HG03442 (cell line): ENCODE measurements around the gene C10orf95.
"Not testable (repeated sequence)": the region's sequence is repeated elsewhere in the genome, so short reads cannot be mapped to it uniquely, and the experiment has no call there.

ENCODE experiments used
- ATAC-seq: cut with Tn5 transposase; IDR thresholded peaks from one replicate; pipeline ENCODE4 v1.9.1; 2021; ENCODE audit warnings: mild to moderate bottlenecking, moderate library complexity; ENCODE audit not compliant: unreplicated experiment

C10orf95 gene

DNA sequence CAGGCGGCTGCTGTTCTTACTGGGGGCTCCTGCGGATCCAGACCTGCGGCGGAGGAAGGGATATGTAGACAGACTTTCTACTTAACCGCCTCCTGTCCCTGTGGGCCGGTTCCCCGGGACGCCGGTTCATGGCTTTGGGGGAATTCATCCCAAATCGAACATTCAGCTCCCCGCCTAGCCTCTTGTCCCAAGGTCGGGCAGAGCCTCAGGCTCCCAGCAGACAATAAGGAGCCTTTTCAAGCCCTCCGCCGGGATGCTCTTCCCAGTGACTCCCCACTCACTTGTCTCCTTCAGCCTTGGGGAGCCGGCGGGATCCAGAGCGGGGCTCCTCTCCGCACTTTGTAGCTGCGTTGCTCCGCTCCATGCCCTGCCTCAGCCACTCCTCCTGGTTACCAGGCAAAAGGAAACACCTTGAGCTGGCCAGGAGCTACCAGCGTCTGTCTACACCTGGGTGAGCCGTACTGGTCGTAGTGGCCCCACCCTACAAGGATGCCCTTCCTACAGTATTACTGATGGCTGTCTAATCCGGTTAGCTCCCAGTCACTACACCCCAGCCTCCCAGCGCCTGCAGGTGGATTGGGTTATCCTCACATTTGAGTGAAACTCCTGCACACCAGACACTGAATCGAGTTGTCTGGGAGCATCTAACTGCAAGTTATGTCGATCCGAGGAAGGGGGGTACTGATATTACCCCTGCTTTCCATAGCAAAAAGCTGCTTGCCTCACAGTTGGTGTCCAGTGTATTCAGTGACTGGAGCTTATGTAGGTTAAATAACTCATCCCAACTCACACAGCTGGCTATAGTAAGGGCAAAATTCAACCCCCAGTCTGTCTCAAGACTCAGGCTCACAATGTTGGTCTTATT, at the start of gene C10orf95:
TSS of gene C10orf95 (minus strand) at position 439 of the 865 bp plus-strand sequence. CDS start 450 bp downstream, outside the sequence.
- no peak for ATAC-seq

- not testable (repeated sequence) for ATAC-seq
Observed at GRCh38 chr10:102500686-102501085, 49.3 kb upstream of the C10orf95 start.

DNA sequence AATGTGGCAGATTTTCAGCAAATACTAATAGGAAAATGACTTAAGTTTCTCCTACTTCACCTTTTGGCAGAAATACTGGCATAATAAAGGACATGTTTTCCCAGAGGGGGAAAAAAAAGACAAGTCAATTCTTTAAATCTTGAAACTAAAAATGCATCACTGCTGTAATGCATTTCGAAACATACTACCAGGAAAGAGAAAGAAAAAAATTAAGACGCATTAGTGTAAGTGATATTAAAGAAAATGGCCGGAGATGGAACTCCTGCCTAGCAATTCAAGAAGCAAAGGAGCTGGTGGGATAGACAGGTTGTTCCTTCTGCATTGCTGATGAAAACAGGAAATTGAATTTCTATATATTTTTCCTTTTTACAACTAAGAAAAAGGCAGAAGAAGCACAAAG, 48.0 kb upstream of the C10orf95 start:
- ATAC-seq: no peak

DNA sequence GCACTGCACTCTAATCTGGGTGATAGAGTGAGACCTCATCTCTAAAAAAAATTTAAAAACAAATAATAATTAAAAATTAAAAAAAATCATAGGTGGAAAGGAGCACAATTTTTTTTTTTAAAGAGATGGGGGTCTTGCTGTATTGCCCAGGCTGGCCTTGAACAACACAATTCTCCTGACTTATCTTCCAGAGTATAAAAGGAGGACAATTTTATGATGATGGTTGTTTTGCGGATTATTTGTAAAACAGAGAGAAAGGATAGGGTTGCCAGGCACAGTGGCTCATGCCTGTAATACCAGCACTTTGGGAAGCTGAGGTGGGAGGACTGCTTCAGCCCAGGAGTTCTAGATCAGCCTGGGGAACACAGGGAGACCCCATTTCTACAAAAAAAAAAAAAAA, 46.2 kb upstream of the C10orf95 start:
- ATAC-seq: no peak

GRCh38 chr10:102493771-102494170, 42.4 kb upstream of the C10orf95 start:
- no peak for ATAC-seq

- no peak for ATAC-seq
Observed at GRCh38 chr10:102492983-102493382, 41.6 kb upstream of the C10orf95 start.

GRCh38 chr10:102492344-102492939, 41.1 kb upstream of the C10orf95 start:
- ATAC-seq: no peak

DNA sequence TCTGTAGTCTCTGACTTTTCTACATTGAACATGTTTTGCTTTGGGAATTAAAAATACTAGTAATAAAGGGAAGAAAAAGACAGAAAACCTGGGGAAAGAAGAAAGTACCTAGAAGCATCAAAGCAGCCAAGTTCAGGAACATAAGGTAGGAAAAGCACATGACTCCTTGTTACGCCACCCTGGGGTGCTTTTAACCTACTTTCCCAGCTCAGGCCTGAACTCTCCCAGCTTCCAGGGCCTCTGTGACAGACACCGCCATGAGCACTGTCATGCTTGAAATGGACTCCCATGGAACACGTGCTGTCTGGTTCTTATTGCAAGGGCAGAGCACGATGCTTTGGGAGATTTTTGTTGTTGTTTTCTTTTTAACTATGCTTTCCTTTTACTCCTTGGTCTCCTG, 39.8 kb upstream of the C10orf95 start:
- no peak for ATAC-seq

- no peak for ATAC-seq
Observed at GRCh38 chr10:102485093-102485784, 33.9 kb upstream of the C10orf95 start.

- ATAC-seq: no peak
Observed at GRCh38 chr10:102484021-102484420, 32.7 kb upstream of the C10orf95 start.

- no peak for ATAC-seq
Observed at GRCh38 chr10:102480396-102480795, 29.1 kb upstream of the C10orf95 start.

- ATAC-seq: no peak
Observed at GRCh38 chr10:102479651-102480050, 28.3 kb upstream of the C10orf95 start.

GRCh38 chr10:102476466-102477141, 25.3 kb upstream of the C10orf95 start:
- no peak for ATAC-seq

DNA sequence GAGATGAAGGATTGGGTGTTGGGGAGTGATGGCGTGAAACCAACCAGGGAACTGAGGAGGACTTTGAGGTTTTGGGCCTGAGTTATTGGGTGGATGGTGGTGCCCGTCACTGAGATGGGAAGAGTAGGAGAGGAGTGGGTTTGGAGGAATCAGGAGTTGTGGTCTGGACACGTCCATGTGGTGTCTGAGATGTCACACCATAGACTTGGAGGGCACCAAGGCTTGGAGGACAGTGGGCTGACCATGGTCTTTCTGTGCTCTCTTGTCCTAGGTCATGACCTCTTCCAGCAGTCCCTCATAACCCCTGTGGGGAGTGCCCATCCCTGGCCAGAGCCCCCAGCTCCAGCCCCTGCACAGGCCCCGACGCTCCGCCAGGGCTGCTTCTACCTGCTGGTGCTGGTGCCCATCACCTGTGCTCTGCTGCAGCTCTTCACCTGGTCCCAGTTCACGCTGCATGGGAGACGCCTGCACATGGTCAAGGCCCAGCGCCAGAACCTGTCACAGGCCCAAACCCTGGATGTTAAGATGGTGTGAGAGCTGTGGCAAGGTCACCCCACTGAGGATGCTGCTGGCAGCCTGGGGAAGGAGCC, 24.2 kb upstream of the C10orf95 start:
- no peak for ATAC-seq

DNA sequence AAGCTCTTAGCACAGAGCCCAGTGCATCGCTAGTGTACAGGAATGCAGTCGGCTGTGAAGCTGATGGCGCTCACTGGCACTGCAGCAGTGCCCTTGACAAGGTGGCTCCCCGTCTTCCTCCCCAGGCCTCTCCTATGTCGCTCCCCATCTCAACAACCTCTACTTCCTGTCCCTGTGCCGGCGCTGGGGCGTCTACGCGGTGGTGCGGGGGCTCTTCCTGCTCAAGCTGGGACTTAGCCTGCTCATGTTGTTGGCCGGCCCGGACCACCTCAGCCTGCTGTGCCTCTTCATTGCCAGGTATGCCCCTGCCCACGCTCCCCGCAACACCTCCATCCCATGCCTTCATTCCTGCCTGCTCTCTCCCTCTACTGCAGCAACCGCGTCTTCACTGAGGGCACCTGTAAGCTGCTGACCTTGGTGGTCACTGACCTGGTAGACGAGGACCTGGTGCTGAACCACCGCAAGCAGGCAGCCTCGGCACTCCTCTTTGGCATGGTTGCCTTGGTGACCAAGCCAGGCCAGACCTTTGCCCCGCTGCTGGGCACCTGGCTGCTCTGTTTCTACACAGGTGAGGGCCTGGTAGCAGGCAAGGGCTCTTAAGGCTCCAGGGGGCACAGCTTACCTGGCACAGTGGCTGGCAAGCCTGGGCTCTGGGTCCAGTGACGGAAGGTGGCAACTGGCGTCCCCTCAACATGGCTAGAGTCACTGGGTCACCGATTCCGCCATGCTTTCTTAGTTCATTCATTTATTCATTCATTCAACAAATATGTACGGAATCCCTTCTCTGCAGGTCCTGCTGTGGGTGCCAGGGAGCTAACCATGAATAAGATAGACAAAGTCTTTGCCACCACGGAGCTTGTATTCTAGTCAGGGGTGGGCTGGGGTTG, 22.3 kb upstream of the C10orf95 start:
- no peak for ATAC-seq

DNA sequence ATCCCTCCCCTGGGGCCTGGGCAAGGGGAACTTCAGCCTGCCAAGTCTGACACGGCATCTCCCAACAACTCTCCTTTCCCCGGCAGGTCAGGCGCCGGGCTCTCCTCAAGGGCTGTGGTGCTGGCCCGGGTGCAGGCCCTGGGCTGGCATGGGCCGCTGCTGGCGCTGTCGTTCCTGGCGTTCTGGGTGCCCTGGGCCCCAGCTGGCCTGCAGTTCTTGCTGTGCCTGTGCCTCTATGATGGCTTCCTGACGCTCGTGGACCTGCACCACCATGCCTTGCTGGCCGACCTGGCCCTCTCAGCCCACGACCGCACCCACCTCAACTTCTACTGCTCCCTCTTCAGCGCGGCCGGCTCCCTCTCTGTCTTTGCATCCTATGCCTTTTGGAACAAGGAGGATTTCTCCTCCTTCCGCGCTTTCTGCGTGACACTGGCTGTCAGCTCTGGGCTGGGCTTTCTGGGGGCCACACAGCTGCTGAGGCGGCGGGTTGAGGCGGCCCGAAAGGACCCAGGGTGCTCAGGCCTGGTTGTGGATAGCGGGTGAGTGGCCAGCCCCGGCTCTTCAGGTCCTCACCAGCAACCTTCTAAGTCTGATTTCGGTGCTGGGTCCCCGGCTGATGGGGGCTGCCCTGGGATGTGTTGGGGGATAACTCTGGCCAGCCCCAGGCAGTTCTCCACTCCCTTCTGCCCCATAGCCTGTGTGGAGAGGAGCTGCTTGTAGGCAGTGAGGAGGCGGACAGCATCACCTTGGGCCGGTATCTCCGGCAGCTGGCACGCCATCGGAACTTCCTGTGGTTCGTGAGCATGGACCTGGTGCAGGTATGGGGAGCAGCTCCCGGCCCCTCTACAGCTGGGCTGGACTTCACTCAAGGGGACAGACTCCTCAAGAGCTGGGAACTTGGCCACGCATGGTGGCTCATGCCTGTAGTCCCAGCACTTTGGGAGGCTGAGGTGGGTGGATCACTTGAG, 19.5 kb upstream of the C10orf95 start:
- ATAC-seq: no peak

DNA sequence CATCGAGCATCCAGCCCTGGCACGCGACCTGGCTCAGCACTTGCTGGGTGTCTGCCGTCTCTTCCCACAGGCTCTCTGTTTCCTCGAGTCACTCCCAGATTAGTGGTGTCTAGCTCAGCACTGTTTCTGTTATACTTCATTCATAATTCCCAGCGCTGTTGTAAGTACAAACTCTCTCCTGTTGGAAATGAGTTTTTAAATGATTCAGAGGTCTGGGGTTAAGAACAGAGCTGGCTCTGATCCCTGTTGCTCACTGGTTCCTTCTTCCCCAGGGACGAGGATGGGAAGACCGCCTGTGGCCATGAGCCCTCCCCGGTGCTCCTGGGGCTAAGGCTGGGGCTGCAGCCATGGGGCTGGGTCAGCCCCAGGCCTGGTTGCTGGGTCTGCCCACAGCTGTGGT, 17.3 kb upstream of the C10orf95 start:
- ATAC-seq: no peak

DNA sequence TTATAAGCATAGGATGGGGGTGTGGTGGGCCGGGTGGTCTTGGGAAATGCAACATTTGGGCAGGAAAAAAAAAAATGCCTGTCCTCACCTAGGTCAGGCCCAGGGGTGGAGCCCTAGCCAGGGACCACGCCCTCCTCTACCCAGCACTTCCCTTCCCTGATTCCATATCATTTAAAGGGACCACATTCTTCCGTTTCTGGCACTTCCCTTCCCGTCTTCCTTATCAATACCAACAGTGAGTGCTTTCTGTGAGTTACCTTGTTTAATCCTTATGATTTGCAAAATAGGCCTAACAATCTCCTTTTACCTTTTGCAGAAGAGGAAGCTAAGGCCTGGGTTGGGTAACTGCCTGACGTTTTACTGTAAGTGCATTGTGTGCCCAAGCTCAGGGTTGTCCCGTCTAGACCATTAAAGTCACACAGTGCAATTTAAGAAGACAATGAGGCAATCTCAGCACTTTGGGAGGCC, 16.7 kb upstream of the C10orf95 start:
- ATAC-seq: no peak

DNA sequence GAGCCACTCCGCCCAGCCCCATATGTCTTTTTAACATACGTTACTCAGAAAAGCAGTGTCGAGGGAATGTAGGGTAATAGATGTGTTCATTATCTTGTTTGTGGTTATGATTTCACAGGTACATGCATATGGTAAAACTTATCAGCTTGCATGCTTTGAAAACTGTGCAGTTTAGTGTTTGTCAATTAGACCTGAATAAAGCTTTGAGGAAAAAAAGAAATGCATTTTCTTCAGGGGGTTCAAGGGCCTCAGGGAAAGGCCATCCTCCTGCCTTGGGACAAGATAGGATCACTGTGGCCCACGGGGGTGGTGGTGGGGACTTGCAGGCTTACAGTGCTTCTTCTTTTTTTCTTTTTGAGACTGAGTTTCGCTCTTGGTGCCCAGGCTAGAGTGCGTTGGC, 16.0 kb upstream of the C10orf95 start:
- no peak for ATAC-seq
